ENCODE results near the gene ATP13A3.

The ATP13A3 gene

GRCh38 chr3:194475138-194475932 is 11.5 kb downstream of the ATP13A3 start:
- DNase-seq (ENCODE audit: low read depth) = no peak

- no peak for DNase-seq (ENCODE audit: low read depth)
Observed at GRCh38 chr3:194474675-194475074, 12.1 kb downstream of the ATP13A3 start.

DNA sequence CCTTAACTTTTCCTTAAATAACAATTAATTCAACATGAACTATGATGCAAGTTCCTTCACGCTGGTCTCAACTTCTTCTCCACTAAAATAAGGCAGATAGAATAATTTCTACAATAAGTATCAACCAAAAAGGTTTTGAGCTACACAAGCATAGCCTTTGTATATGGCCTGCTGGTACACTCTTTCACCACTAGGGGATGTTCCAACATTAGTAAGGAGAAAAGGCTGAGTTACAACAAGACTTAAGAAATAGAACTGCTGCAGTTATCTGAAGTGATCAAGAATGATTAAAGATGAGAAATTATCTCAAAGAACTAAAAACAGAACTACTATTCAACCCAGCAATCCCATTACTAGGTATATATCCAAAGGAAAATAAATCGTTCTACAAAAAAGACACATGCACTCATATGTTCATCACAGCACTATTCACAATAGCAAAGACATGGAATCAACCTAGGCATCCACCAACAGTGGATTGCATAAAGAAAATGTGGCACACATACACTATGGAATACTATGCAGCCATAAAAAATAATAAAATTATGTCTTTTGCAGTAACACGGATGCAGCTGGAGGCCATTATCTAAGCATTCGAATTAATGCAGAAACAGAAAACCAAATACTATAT is 14.4 kb downstream of the ATP13A3 start:
- no peak for DNase-seq (ENCODE audit: low read depth)

DNA sequence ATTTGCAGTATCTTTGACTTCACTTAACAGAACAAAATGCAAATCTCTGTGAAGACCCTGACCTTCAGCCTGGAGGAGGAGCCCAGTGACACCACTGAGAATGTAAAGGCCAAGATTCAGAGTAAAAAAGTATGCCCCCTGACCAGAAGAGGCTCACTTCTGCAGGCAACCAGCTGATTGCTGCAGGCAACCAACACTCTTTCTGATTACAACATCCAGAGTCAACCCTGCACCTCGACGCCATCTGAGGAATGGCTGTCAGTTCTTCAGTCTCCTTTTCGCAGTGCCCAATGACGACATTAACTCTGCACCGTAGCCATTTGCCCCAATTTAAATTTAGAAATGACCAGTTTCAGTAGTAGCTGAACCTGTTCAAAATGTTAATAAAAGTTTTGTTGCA is 14.9 kb downstream of the ATP13A3 start:
- no peak for DNase-seq (ENCODE audit: low read depth)

DNA sequence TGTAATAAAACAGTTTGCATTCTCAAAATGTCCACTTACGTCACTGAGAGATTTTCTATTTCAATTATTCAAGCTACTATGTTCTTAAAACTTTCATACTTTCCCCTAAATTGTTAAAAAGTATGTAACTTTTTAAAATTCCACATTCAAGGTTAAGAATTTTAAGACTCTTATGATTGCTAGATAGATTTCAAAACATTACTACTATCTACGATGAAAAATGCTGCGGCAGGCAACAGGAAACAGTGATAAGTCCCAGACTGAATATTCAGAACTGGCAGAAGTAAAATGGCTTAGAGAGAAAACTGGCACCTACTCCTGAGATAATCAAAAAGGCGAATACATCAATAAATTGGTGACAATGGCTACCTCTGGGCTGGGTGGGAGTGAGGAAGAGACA is 16.2 kb downstream of the ATP13A3 start:
- DNase-seq (ENCODE audit: low read depth) = no peak

DNA sequence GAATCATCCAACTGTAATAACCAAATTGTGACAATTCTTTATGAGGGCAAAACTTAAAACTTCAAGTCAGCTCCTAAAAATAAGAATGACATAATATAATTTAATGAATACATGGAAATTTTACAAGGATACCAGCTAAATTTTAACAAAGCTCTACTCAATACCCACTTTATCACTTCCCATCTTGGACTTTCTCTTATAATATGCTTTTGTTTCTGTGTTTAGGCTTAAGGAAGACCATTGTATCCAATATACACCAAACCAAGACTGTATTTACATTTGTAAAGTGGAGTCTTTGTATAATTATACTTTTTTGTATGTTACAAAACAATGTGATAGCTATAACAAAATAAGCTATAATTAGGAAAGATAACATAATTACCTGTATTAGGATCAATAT is 16.8 kb downstream of the ATP13A3 start:
- DNase-seq (ENCODE audit: low read depth) = no peak

DNA sequence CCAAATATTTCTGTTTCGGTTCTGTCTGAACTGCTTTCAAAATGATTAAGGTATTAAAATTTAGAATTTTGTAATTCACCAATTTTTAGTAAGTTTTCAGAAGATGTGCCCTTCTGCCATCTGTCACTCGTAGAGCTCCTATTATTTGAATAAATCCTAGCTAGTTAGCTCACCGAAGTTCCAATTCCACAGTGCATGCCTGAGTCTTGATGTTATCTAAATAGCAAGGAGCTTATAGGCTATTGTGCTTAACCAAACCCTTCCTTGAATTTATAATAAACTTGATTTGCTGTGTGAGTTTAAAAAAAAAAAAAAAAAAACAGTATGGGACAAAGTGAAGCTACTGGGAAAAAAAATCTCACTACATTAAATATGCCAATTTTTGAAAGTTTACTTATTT is 18.7 kb downstream of the ATP13A3 start:
- no peak for DNase-seq (ENCODE audit: low read depth)

- DNase-seq (ENCODE audit: low read depth) = no peak
Observed at GRCh38 chr3:194466761-194467356, 19.9 kb downstream of the ATP13A3 start.

- no peak for DNase-seq (ENCODE audit: low read depth)
Observed at GRCh38 chr3:194465920-194466570, 20.8 kb downstream of the ATP13A3 start.

- DNase-seq (ENCODE audit: low read depth) = no peak
Observed at GRCh38 chr3:194465246-194465645, 21.6 kb downstream of the ATP13A3 start.

- DNase-seq (ENCODE audit: low read depth) = no peak
Observed at GRCh38 chr3:194464692-194465091, 22.1 kb downstream of the ATP13A3 start.

DNA sequence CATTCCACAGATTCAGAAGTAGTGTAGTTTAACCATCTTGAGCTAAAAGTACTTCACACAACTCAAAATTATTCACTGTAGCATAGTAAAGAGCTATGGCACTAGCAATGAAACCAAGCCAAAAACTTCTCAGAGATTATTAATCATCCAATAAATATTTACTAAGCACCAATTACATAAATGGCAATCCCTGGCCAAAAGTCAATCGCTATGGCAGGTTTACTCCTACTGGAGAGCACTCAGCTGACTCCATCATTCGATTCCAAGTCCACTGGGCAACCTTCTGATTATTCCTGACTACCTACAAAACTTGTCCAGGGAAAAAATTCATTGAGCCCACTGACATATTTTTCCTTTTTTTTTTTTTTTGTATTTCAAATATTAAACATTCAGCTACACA is 23.9 kb downstream of the ATP13A3 start:
- no peak for DNase-seq (ENCODE audit: low read depth)

DNA sequence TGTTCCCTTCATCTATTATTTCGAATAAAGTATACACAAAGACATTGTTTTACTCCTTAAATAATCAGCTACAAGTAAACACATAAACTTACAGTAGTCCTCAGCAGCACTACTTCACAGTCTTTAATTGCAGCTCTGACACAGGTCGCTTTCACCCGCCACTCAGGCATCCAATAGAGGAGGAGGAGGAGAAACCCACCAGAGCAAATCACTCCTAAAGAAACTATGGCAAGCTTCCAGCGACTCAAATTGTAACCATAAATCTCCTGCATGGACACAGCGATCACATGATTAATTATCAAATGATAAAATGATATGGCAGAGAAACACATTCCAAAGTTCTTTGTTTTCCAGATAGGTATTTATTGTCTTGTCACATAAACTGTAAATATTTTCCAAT is 26.2 kb downstream of the ATP13A3 start:
- DNase-seq (ENCODE audit: low read depth) = no peak

- no peak for DNase-seq (ENCODE audit: low read depth)
Observed at GRCh38 chr3:194458131-194458530, 28.7 kb downstream of the ATP13A3 start.

- DNase-seq (ENCODE audit: low read depth) = no peak
Observed at GRCh38 chr3:194455481-194455880, 31.3 kb downstream of the ATP13A3 start.

GRCh38 chr3:194450341-194450740 is 36.5 kb downstream of the ATP13A3 start:
- no peak for DNase-seq (ENCODE audit: low read depth)

DNA sequence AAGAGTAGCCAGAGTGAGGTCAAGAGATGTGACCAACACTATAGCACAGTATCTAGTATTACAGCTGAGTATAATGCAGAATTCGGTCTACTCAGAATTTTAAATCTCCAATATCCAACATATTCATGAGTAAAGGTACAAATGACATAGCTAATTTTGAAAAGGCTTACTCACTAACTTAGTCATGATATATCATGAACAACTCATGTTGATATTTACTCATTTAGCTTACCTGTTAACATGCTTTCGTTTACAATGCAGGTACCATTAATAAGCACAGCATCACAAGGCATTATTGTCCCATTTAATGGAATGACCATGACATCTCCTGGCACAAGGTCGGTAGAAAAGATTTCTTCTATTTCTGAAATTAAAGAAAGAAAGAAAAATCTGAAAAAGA is 36.9 kb downstream of the ATP13A3 start:
- no peak for DNase-seq (ENCODE audit: low read depth)

DNA sequence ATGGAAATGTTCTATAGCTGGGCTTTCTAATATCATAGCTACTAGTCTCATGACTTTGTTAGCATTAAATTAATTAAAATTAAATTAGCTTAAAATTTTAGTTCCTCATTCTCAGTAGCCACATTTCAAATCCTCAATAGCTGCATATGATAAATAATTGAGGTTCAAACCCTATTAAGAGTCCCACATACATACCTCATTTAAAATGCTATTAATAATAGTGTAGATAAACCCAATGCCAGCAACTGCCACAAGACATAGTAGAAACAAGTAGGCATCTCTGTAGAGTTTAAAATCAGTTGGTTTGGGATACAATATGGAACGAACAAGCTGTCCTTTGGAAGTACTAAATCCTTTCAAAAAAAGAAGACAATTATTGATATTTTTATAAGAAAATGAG is 39.1 kb downstream of the ATP13A3 start:
- DNase-seq (ENCODE audit: low read depth) = no peak

DNA sequence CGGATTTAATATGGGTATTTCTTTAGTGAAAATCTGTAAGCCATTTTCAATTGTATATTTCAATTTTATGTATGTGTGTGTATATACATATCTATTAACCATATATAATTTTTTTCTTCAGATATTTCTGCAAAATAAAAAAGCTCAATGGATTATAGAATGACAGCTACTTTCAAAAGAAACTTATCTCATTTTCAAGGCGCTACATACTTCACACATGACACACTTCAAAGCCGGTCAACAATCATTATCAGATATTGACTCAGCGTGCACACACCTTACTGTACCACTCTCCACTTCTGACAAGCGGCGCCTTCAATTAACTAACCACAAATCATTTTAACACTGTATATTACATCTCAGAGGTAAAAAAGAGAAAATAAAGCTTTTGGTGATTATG is 39.6 kb downstream of the ATP13A3 start:
- no peak for DNase-seq (ENCODE audit: low read depth)

GRCh38 chr3:194446754-194447153 is 40.0 kb downstream of the ATP13A3 start:
- DNase-seq (ENCODE audit: low read depth) = no peak

- DNase-seq (ENCODE audit: low read depth) = no peak
Observed at GRCh38 chr3:194446172-194446571, 40.6 kb downstream of the ATP13A3 start.

GRCh38 chr3:194443901-194444300 is 42.9 kb downstream of the ATP13A3 start:
- DNase-seq (ENCODE audit: low read depth) = no peak

DNA sequence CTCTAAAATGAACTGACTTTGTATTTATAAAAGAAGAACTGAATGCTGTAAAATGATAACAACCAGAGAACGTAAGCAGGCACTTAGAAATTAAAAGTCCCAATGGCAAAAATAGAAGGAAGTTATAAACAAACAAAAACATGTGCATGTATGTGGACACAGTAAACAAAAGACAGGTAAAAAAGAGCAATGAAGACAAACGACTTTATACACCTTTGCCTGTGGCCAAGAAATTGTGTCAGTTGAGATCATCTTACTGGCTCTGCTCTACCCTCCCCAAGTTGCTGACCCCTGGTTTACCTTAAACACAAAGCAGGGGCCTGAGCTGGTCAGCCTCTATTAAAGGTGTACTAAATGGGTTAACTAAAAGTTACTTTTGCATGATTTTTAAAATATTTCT is 46.0 kb downstream of the ATP13A3 start:
- no peak for DNase-seq (ENCODE audit: low read depth)

All from CMK (cell line).